Neural progenitor cell (in vitro differentiated cells): ENCODE measurements around the gene UBE2F.

Experiments
- EZH2 ChIP-seq: fragments of 200-600 bp; sonication (generic); IDR thresholded peaks from 2 replicates; pipeline ENCODE4 v1.6.1; 2017; ENCODE audit warnings: antibody characterized with exemption, mild to moderate bottlenecking, moderate library complexity
- TF ChIP-seq, protein P1 (sequence below): fragments of 200-600 bp; sonication (generic); IDR thresholded peaks from 2 replicates; pipeline ENCODE4 v1.5.1; 2017; ENCODE audit warnings: antibody characterized with exemption, mild to moderate bottlenecking

- TF ChIP-seq EZH2: no peak
- TF ChIP-seq, protein P1, sequence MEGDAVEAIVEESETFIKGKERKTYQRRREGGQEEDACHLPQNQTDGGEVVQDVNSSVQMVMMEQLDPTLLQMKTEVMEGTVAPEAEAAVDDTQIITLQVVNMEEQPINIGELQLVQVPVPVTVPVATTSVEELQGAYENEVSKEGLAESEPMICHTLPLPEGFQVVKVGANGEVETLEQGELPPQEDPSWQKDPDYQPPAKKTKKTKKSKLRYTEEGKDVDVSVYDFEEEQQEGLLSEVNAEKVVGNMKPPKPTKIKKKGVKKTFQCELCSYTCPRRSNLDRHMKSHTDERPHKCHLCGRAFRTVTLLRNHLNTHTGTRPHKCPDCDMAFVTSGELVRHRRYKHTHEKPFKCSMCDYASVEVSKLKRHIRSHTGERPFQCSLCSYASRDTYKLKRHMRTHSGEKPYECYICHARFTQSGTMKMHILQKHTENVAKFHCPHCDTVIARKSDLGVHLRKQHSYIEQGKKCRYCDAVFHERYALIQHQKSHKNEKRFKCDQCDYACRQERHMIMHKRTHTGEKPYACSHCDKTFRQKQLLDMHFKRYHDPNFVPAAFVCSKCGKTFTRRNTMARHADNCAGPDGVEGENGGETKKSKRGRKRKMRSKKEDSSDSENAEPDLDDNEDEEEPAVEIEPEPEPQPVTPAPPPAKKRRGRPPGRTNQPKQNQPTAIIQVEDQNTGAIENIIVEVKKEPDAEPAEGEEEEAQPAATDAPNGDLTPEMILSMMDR: no peak
These were observed 10.6 kb downstream of the UBE2F start for GRCh38 chr2:237977380-237977779.
